Measurements from ENCODE around the gene GNAL. TPM values are rescaled to one million over a fixed set of nuclear protein-coding genes. Genes with fewer than 3 reads are reported as not detected.

GNAL gene
- total RNA-seq, 1 experiment from 2014 or later: 4.6 TPM

DNA sequence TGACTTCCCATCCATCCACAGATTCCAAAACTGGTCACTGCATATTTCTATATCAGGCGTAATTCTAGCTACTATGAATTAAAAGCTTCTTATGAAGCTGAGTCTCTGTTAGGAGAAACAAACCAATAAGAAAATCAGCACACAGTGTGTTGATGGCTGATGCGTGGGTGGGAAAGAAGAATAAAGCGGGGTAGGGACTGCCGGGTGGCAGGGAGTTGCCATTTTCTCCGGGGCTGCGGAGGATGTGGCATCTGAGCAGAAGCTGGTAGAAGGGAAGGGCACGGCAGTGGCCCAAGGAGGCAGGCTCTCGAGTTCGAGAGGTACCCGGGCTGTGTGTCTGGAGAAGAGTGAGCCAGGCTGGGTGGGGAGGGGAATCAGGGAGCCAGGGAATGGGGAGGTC, 113.5 kb downstream of the GNAL start:
- DNase-seq (ENCODE audit: low read depth, low spot score) (no peak), ATAC-seq (no peak)
- ChIA-PET POLR2A (interaction anchor here (1.2 kb wide), 1 partner anchor 46 kb away, joined by 3 read pairs; no protein-coding TSS in a partner anchor), CTCF (no interaction called here), RAD21 (ENCODE audit: low non-redundant PET in 1 of 2, low total read pairs in 2 of 2, uncharacterized antibody in 2 of 2, unreplicated experiment in 2 of 2) (no interaction called here)
- H3K27me3 ChIP-seq (ENCODE audit: insufficient read depth, low read length): 0 out of 2 replicates have a peak, but pooled peaks cover 3% of the 10 kb centered on the region
- H3K9me3 ChIP-seq (ENCODE audit: control insufficient read depth in 1 of 2, insufficient read depth in 1 of 2, low read depth in 1 of 2, low read length in 2 of 2): no peaks in the 10 kb centered on the region
- no peak overlapping the region for H2AFZ ChIP-seq (ENCODE audit: low read depth, low read length, poor library complexity, severe bottlenecking)
- H3K27ac ChIP-seq (ENCODE audit: low read depth, low read length): no peak overlapping the region
- no TSS peak for BruUV-seq (replicated peaks)
- intact Hi-C loops (cut with micrococcal nuclease): no loop called here
- no peak overlapping the region for H3K9ac ChIP-seq (ENCODE audit: low read length)
- no peaks in the 10 kb centered on the region for H4K20me1 ChIP-seq (ENCODE audit: insufficient read depth)
- no peak overlapping the region for H3K4me3 ChIP-seq (replicated peaks in 1 of 2; ENCODE audit: low read depth in 1 of 2, low read length in 2 of 2)
- no peaks in the 10 kb centered on the region for H3K9me2 ChIP-seq (ENCODE audit: insufficient read depth)
- no peaks in the 10 kb centered on the region for H3K36me3 ChIP-seq (ENCODE audit: control insufficient read depth in 1 of 2, insufficient read depth in 2 of 2, low read length in 2 of 2)
- H3K4me2 ChIP-seq (ENCODE audit: low read length): no peak overlapping the region
- H3K4me1 ChIP-seq (ENCODE audit: control insufficient read depth in 1 of 2, insufficient read depth in 2 of 2, low read length in 2 of 2): peaks cover 17 to 20% of the 10 kb centered on the region in 2 experiments
- TF ChIP-seq YY1 (IDR thresholded peaks at IDR 0.05; ENCODE audit: extremely low read depth, insufficient replicate concordance, low read depth, low read length): no peak
- TF ChIP-seq CEBPB (IDR thresholded peaks at IDR 0.05; ENCODE audit: low read depth): no peak
- no peak for TF ChIP-seq SP1 (IDR thresholded peaks at IDR 0.05; ENCODE audit: low read depth)
- TF ChIP-seq, protein P1, sequence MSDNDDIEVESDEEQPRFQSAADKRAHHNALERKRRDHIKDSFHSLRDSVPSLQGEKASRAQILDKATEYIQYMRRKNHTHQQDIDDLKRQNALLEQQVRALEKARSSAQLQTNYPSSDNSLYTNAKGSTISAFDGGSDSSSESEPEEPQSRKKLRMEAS (IDR thresholded peaks at IDR 0.05): no peak
- TF ChIP-seq, protein P2, sequence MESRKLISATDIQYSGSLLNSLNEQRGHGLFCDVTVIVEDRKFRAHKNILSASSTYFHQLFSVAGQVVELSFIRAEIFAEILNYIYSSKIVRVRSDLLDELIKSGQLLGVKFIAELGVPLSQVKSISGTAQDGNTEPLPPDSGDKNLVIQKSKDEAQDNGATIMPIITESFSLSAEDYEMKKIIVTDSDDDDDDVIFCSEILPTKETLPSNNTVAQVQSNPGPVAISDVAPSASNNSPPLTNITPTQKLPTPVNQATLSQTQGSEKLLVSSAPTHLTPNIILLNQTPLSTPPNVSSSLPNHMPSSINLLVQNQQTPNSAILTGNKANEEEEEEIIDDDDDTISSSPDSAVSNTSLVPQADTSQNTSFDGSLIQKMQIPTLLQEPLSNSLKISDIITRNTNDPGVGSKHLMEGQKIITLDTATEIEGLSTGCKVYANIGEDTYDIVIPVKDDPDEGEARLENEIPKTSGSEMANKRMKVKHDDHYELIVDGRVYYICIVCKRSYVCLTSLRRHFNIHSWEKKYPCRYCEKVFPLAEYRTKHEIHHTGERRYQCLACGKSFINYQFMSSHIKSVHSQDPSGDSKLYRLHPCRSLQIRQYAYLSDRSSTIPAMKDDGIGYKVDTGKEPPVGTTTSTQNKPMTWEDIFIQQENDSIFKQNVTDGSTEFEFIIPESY (IDR thresholded peaks at IDR 0.05; ENCODE audit: extremely low read depth, insufficient replicate concordance, low read length): no peak
- no peak for TF ChIP-seq POLR2A (IDR thresholded peaks at IDR 0.05; ENCODE audit: borderline replicate concordance, extremely low read depth, insufficient read depth, insufficient read length)
- TF ChIP-seq, protein P3, sequence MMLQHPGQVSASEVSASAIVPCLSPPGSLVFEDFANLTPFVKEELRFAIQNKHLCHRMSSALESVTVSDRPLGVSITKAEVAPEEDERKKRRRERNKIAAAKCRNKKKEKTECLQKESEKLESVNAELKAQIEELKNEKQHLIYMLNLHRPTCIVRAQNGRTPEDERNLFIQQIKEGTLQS (IDR thresholded peaks at IDR 0.05): no peak
- no peak for TF ChIP-seq POLR2AphosphoS5 (IDR thresholded peaks at IDR 0.05; ENCODE audit: low read depth, low read length)
- no peaks in the 10 kb centered on the region for H3K79me2 ChIP-seq (ENCODE audit: insufficient read depth, low read length)

Data from HCT116 (cell line).